SU-DHL-6 (cell line): ENCODE data around the gene TMTC1.

Experiments used
- H2AFZ ChIP-seq: fragments of 200-600 bp; sonication (generic); 2 replicates; pipeline ENCODE4 v1.6.1; 2014; ENCODE audit warnings: low read depth, mild to moderate bottlenecking, moderate library complexity, mixed read lengths, antibody characterized with exemption, low read length; ENCODE audit not compliant: severe bottlenecking
- H3F3A ChIP-seq: fragments of 200-600 bp; shearing (Covaris generic); 2 replicates; pipeline ENCODE4 v1.6.0; 2016; ENCODE audit warnings: antibody characterized with exemption, mild to moderate bottlenecking; ENCODE audit not compliant: insufficient read depth
- H3K27ac ChIP-seq: fragments of 200-600 bp; sonication (generic); 2 replicates; pipeline ENCODE4 v1.5.1; 2016; ENCODE audit warnings: low read depth, mild to moderate bottlenecking, low read length, moderate library complexity, mixed read lengths
- H3K27me3 ChIP-seq: fragments of 200-600 bp; sonication (generic), shearing (Covaris generic); 2 replicates; pipeline ENCODE4 v1.6.0; 2014; ENCODE audit warnings: mild to moderate bottlenecking, low read length
- H3K36me3 ChIP-seq: fragments of 200-600 bp; sonication (generic); 2 replicates; pipeline ENCODE4 v1.6.1; 2014; ENCODE audit warnings: mild to moderate bottlenecking, low read length, mixed read lengths
- H3K4me2 ChIP-seq: fragments of 300-600, 200-600 bp; shearing (Covaris generic), sonication (generic); 2 replicates; pipeline ENCODE4 v1.6.0; 2014; ENCODE audit warnings: low read length, low read depth, mild to moderate bottlenecking; ENCODE audit not compliant: poor library complexity, severe bottlenecking
- H3K4me3 ChIP-seq: fragments of 200-600 bp; sonication (generic); 2 replicates; pipeline ENCODE4 v1.5.1; 2014; ENCODE audit warnings: antibody characterized with exemption, low read length, mild to moderate bottlenecking, mixed read lengths; ENCODE audit not compliant: insufficient read depth, poor library complexity, severe bottlenecking
- H3K79me2 ChIP-seq: fragments of 200-600 bp; sonication (generic); 2 replicates; pipeline ENCODE4 v1.6.1; 2014; ENCODE audit warnings: mild to moderate bottlenecking, low read length, moderate library complexity; ENCODE audit not compliant: insufficient read depth
- H3K9ac ChIP-seq: fragments of 200-600 bp; sonication (generic); 2 replicates; pipeline ENCODE4 v1.7.0; 2014; ENCODE audit warnings: mild to moderate bottlenecking, low read length
- H3K9me2 ChIP-seq: fragments of 200-600 bp; sonication (generic); replicated peaks from 2 replicates; pipeline ENCODE4 v1.6.1; 2014; ENCODE audit warnings: low read length; ENCODE audit not compliant: insufficient read depth
- H3K9me3 ChIP-seq: fragments of 200-600 bp; sonication (generic); 2 replicates; pipeline ENCODE4 v1.6.1; 2014; ENCODE audit warnings: low read length, mixed read lengths; ENCODE audit not compliant: insufficient read depth
- H4K20me1 ChIP-seq: fragments of 200-600 bp; sonication (generic); 2 replicates; pipeline ENCODE4 v1.6.1; 2014; ENCODE audit warnings: low read depth, mild to moderate bottlenecking, antibody characterized with exemption, low read length, moderate library complexity, mixed read lengths
- CTCF ChIP-seq: fragments of 200-600 bp; sonication (generic); IDR thresholded peaks from one replicate; pipeline ENCODE4 v1.5.1; 2017; ENCODE audit warnings: antibody characterized with exemption, mild to moderate bottlenecking, low read length, moderate library complexity; ENCODE audit not compliant: insufficient read depth, poor library complexity, severe bottlenecking
- EZH2phosphoT487 ChIP-seq: fragments of 200-600 bp; sonication (generic), shearing (Covaris generic); conservative IDR thresholded peaks from 2 replicates; pipeline ENCODE4 v1.6.1; 2018; ENCODE audit warnings: mild to moderate bottlenecking, antibody characterized with exemption, low read length, moderate library complexity, mixed read lengths

TMTC1 gene

DNA sequence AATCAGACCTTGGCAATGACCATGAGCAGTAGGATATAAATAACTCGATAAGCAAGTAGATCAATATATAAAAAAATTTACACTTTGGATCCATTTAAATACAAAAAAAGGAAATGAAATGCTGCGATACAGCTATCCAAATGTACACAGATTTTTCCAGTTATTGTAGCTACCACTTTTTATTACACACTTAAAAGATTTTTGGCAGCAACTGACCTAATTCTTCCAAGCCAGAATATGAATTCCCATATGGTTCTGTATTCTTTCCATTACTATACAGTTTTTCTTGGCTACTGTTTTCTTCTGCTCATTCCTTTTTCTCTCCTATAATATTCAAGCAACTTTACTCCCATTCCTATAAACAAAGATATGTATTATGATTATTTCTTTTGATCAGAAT lies 52.2 kb downstream of the TMTC1 start:
- Histone ChIP-seq H3K79me2 (no peaks in the 10 kb centered on the region), H3K27ac (no peak overlapping the region), H3K9ac (no peak overlapping the region), H3F3A (no peaks in the 10 kb centered on the region), H3K27me3 (no peaks in the 10 kb centered on the region), H3K4me3 (no peak overlapping the region), H3K9me3 (no peaks in the 10 kb centered on the region), H4K20me1 (no peaks in the 10 kb centered on the region), H3K4me2 (no peak overlapping the region), H2AFZ (no peak overlapping the region), H3K9me2 (no peaks in the 10 kb centered on the region), H3K36me3 (no peaks in the 10 kb centered on the region)
- no peak for TF ChIP-seq EZH2phosphoT487
- no peak for TF ChIP-seq CTCF

GRCh38 chr12:29730481-29730880 lies 53.3 kb downstream of the TMTC1 start:
- Histone ChIP-seq H2AFZ (no peak overlapping the region), H3K9me2 (no peaks in the 10 kb centered on the region), H3K27me3 (no peaks in the 10 kb centered on the region), H3K4me2 (no peak overlapping the region), H3K36me3 (no peaks in the 10 kb centered on the region), H3F3A (no peaks in the 10 kb centered on the region), H3K9me3 (no peaks in the 10 kb centered on the region), H3K9ac (no peak overlapping the region), H3K4me3 (no peak overlapping the region), H4K20me1 (no peaks in the 10 kb centered on the region), H3K79me2 (no peaks in the 10 kb centered on the region), H3K27ac (no peak overlapping the region)
- TF ChIP-seq EZH2phosphoT487 (no peak), CTCF (no peak)

DNA sequence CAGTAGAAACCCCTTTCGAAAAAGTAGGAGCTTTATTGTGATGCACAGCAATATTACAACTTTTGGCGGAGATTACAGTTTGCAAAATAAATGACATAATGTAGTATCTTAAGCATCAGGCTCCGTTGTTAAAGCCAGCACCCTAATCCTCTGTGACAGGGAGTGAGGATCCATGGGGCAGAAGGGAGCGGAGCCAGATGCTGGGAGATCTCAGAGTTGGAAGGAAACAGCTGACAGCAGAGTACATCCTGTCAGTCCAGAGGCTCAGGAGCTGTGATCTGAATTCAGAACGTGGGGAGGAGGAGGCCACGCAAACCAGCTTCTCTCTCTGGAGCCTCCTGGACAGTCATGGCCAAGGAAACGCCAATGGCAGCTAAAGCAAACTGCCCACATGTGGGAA lies 55.7 kb downstream of the TMTC1 start:
- Histone ChIP-seq H3K79me2 (no peaks in the 10 kb centered on the region), H4K20me1 (no peaks in the 10 kb centered on the region), H3K27me3 (no peaks in the 10 kb centered on the region), H3K9me3 (no peaks in the 10 kb centered on the region), H3K9ac (no peak overlapping the region), H3K27ac (no peak overlapping the region), H3K4me2 (no peak overlapping the region), H3K9me2 (no peaks in the 10 kb centered on the region), H3F3A (no peaks in the 10 kb centered on the region), H3K4me3 (no peak overlapping the region), H3K36me3 (no peaks in the 10 kb centered on the region), H2AFZ (no peak overlapping the region)
- no peak for TF ChIP-seq CTCF
- TF ChIP-seq EZH2phosphoT487, result no peak
